NCI-H345 treated with DMSO at 0.1 percent for 48 hours (cell line): Measurements from ENCODE around the gene MBTPS1.

Experiments
- DNase-seq: peaks from one replicate; lab custom pipeline; 2025; ENCODE audit not compliant: unreplicated experiment; lab: John Stamatoyannopoulos, UW

The MBTPS1 gene

DNA sequence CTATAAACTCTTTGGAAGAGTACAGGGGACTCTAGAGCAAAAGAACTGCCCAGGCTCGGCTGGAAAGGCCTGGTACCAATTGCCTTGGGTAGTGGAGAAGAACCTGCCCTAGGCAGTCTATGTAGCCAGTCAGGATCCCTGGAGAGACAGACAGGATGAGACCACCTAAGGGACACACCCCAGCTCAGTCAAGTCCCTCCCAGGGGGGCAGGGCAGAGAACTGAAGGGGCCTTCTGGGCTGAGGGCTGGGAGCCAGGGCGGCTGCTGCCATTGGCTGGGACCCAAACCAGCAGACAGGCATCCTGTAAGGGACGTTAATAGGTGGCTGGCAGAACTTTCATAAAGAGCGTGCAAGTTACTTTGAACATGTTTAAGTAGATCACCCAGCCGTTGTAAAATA is 61.4 kb downstream of the MBTPS1 start:
- no peak for DNase-seq

DNA sequence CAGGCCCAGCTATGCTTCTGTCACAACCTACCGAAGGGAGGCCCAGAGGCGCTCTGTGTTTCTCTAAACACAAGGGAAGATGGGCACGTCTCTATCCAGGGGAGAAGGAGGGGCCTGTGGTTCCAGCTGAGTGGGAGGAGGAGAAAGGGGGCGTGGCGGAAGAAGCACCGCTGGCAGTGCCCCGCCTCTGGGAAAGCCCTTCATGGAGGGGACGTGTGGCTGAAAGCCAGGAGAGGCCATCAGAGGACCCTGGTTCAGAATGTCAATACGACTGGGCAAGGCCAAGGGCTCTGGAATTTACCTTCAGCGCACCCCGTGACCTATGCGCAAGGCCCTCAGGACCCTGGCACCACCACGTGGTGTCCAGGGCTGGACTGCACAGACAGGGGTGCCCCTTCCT is 61.8 kb downstream of the MBTPS1 start:
- DNase-seq, result no peak

DNA sequence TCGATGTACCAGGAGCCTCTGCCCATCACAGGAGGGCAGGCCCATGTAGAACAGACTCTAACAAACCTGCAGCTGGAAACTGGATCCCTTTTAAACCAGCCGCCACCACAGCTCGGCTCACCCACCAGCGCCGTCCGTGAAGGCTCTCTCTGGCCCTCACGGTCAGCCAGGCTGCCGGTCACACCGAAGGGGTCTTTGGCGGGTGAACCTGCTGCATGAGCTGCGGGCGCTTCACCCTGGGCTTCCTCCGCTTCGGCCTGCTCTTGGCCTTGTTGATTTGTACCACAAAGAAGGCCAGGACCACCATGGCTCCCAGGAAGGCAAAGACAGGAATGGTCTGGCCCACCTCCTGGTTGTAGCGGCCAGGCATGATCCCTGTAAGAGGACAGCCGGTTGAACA is 62.5 kb downstream of the MBTPS1 start:
- no peak for DNase-seq

DNA sequence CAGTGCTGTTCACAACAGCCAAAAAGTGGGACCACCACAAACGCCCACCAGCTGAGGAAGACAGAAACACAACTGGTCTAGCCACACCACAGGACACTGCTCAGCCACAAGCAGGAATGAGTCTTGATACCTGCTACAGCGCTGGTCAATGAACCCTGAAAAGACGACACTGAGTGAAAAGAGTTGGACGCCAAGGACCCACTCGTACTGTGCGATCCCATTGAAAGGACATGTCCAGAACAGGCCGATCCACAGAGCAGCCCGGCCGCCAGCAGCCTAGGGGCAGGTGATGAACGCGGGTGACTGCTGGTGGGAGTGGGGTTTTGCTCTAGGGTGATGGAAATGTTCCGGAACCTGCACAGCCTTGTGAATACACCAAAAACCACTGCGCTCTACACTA is 63.5 kb downstream of the MBTPS1 start:
- no peak for DNase-seq

DNA sequence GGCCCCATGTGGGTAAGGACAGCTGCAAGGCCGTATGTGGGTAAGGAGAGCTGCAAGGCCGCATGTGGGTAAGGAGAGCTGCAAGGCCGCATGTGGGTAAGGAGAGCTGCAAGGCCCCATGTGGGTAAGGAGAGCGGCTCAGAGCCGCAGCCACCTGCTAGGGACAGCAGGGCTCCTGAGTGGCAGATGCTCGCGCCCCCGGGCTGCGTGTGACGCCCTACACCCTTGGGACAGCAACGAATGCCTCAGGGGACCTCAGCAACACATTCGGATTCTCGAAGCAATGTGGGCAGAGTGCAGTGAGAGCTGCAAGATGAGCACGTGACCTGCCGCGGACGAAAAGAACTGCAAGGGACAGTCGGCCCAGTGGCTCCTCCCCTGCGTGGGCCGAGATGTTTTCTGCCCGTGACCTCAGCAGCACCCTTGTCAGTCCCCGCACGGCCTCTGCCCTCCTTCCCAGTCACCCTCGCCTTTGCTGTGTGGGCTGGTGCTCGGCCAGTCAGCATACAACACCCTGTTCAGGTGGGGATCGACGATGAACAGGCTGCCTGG is 64.6 kb downstream of the MBTPS1 start:
- DNase-seq, result no peak

DNA sequence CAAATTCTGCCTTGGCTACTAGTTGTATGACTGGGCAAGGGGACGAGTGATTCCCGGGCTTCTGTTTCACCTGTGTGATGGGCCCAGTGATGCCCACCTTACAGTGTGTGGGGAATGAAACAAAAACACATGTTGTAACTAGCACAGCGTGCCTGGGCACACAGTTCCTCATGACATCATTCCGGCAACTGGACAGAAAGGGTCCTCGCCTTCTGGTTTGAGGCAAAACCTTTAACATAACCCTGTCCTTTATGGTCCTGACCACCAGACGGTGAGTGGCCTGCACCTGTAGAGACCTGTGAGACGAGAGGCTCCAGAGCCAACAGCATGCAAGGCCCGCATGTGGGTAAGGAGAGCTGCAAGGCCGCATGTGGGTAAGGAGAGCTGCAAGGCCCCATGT is 66.4 kb downstream of the MBTPS1 start:
- no peak for DNase-seq

DNA sequence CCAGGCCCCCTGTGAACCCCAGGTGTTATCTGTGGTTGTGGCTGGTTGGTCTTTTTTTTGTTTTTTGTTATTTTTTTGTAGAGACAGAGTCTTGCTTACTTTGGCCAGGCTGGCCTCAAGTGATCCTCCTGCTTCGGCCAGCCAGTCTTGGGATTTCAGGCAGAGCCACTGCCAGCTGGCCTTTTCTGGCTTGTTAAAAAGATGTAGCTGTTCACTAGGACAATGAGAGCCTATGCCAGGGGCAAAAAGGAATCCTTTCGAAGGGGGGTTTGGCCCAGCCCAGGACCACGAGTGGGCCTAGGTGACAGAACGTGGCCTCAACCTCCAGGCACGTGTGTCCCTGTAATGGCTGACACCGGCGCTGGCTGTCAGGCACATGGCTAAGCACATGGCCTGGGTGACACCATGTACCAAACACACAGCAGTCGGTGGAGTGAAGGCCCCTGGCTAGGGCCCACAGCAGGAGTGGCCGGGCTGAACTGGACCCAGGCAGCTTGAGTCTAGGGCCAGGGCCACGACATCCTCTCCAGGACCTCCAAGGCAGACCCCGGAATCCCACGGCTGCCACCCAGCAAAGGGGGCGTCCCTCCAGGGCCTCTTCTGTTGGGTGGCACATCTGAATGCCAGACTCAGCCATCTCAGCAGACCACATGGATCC is 67.2 kb downstream of the MBTPS1 start:
- DNase-seq, result no peak

DNA sequence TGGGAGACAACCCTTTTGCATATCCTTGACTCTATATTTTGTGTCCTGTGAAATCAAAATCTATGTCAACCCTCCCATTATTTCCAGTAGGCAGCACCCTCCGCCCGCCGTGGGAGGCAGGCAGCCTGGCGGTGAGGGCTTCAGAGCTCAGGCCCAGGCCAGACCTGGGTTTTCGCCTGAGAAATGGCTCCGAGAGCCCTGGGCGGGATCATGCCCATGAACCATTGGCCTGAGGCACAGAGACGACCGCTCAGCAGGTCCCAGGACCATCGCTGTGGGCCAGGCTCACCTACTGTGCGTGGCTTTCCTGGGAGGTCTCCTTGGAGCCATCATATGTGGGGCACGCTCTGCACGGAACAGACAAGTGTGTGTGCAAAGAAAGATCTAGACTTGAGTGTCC is 67.9 kb downstream of the MBTPS1 start:
- DNase-seq, result no peak

DNA sequence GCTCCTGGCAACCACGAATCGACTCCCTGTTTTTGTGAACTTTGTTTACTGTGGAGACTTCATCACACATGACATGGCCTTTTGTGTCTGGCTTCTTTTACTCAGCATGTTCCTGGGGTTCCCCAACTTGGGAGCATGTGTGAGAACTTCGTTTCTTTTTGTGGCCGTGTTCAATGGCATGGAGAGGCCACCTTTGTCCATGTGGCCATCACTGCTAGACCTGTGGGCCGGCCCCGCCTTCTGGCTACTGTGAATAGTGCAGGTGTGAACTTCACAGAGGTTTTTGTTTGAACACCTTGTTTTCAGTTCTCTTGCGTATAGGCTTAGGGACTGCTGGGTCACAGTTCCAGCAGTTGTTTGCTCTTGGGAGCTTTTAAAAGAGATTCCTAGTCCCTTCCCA is 68.5 kb downstream of the MBTPS1 start:
- no peak for DNase-seq

DNA sequence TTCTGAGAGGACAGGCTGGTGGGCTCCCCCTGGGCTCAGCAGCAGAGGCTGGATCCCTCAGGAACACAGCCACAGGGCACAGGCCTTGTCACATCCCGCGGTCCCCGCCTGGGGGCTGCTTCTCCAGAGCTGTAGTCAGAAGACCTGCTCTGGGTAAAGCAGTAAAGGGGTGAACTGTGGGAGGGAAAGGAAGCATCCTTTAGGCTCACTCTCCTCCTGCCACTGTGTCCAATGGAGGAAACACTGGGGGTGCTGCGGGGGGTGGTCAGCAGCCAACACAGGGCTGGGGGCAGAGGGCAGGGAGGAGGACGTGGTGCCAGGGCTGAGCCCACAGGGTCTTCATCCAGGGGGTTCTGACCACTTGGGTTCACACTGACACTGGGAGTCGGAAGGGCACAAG is 69.1 kb downstream of the MBTPS1 start:
- DNase-seq, result no peak

DNA sequence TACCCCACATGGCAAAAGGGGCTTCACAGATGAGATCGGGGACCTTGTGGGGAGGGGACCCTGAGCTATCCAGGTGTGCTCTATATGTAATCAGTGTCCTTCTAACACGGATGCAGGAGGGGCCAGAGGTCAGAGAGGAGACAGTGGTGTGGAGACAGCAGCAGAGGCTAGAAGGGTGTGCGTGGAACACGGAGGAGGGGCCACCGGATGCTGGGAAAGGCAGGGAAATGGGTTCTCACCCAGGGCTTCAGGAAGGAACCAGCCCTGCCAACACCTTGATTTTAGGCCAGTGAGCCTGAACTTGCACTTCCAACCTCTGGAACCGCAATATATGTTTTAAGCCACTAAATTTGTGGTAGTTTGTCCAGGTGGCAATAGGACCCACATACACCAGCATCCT is 69.5 kb downstream of the MBTPS1 start:
- DNase-seq, result no peak

DNA sequence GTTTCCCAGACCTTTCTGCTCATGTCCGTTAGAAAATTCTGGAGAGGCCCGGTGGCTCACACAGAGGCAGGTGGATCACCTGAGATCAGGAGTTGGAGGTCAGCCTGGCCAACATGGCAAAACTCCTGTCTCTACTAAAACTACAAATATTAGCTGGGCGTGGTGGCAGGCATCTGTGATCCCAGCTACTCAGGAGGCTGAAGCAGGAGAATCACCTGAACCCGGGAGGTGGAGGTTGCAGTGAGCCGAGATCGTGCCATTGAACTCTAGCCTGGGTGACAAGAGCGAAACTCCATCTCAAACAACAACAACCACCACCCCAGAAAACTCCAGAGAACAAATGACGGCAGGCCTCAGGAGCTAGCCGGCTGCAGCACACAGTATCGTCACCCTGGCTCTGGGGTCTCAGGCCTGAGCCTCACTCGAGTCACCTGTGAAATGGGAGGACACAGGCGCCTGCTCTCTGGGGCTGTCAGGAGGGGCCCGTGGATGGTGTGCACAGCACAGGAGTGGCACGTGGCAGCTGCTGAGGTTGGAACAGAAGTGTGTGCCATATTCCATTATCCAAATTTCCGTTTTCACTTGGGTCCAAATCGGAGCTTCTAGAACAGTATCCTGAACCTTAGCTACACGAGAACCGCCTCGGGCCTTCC is 70.8 kb downstream of the MBTPS1 start:
- no peak for DNase-seq

DNA sequence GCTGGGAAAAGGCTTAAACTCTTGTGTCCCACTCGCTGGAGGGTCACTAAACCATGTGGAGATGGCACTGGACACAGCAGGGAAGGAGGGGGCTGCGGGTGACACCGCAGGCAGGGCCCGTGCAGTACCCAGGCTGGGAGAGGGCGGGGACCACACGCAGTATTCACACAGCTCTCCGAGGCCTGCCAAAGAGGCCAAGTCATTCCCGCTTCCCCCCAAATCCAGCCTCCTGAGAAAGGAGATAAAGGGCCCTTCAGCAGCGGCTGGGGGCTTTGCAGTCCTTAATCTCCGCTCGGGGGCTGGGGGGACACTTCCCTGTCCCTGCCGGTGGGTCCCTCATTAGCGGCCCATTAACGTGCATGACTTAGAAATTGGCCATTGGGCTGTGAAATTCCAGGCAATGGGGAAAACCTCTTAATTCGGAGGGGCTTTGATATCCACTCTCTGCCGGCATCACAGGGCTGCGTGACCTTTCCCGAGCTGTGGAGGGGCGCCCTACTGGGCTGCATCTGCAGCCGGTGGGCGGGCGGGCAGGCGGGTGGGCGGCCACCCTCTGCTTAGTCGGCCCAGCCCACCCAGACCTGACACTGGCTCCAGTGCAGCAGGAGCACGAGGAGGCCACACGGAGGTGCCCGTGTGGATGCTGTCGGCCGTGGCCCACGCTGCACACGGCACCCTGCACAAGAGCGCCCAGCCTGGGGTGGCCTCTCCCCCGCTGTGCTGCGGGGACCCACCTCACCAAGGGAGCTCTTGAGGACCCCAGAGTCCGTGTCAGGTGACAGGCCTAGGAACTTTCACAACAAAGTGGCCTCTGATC is 71.5 kb downstream of the MBTPS1 start:
- DNase-seq, result no peak

DNA sequence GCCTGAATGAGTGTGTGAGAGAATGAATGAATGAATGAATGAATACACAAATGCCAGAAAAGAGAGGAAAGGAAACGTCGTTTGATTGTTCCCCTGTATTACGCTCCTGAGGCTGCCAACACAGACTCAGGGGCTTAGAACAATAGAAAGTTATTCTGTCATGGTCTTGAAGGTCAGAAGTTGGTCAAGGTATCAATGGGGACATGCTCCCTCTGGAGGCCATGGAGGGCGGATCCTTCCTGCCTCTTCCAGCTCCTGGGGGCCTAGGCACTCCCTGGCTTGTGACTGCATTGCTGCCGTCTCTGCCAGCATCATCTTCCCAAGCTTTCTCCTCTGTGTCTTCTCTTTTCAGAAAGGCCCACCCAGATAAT is 72.6 kb downstream of the MBTPS1 start:
- DNase-seq, result no peak

DNA sequence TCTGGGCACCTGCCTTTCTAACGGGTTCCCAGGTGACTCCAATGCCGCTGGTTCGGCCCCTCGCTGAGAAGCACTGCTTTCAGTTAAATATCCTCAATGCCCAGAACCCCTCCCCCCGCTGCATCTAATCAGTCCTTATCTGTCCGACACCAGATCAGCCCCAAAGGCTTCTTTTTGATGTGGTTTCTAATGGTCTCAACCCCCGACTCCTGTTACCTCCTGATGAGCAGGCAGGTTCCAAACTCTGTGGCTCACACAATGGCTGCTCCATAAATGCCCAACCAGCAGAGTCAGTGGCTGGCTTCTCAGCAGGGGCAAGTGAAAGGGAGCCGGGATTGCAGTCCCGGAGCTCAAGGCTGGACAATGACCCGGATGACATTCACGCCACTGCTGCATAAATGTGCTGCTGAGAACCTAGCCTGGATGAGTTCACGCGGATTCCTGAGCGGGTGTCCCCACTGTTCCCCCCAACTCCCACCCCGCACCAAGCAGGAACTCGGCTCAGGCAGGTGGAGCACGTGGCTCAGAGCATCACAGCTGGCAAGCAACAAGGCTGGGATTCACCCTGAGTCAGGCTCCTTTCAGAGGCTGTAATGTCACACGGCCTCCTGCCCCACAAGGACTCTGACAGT is 73.1 kb downstream of the MBTPS1 start:
- no peak for DNase-seq

DNA sequence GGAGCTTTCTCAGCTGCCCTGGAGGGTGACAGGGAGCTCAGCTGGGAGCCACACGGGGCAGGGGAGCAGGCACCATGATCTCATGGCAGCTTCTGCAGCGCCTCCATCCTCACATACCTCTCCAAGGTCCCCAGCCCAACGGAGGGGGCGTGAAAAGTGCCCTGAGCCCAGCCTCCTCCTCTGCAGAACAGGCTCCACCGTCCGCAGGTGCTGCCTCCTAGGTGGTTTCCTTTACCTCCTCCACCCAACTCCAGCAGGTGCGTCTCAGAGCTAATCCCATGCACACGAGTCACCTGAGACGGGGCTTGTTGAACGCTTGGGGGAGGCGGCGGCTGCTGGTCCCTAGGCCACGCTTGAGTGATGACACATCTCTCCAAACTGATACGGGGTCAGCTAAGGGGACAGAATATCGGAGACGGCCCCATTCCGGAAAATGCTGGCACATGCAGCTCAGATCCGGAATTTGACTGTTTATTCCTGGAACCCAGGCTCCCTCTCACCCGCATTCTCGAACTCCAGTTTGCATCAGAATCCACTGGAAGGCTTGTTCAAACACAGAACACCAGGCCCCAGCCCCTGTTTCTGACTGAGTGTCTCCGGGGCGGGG is 73.8 kb downstream of the MBTPS1 start:
- peak; percentile 18 for DNase-seq

DNA sequence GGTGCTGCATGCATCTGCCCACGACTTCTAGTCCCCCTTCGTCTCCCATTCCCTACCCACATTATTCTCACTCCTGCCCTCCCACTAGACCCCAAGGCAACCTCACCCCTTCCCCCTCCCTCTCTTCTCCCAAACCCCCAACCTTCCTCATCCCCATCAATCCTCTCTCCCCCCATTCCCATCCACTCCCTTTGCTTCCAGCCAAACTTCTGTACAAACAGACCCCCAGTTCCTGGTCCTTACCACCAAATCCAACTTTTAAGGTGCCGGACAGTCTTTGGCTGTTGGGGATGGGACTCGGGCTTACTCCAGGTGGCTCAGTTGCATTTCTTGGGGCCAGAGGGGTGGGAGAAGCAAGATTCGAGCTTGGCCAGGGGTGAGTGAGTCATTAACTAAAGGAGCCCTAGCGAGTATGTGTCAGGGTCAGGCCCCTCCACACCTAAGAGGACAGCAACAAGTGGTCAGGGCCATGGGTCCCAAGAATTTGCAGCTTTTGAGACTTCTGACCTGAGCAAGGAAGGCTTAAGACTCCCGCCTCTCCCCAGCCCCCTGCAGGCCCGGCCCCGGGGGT is 74.3 kb downstream of the MBTPS1 start, which contains the start of gene SLC38A8:
TSS of gene SLC38A8 (minus strand) at position 488 of the 571 bp plus-strand sequence. CDS start 638 bp downstream, outside the sequence.
- DNase-seq, result no peak

DNA sequence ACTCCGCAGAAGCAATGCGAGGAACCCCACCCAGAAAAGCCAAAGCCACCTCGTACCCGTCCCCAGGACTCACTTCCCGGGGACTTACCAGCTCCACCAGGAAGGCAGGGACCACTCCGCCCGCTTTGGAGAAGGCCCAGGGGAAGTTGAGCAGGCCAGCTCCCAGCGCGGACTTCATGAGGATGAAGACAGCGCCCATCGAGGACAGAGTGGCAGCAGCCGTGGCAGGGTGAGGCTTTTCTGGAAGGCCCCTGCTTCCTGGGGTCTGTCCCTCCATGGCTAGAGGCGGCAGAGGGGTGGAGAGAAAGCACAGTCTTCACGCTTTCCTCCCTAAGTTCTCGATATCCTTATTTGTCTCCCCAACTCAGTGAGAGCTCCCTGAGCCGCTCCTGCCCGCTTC is 74.9 kb downstream of the MBTPS1 start:
- DNase-seq, result no peak

DNA sequence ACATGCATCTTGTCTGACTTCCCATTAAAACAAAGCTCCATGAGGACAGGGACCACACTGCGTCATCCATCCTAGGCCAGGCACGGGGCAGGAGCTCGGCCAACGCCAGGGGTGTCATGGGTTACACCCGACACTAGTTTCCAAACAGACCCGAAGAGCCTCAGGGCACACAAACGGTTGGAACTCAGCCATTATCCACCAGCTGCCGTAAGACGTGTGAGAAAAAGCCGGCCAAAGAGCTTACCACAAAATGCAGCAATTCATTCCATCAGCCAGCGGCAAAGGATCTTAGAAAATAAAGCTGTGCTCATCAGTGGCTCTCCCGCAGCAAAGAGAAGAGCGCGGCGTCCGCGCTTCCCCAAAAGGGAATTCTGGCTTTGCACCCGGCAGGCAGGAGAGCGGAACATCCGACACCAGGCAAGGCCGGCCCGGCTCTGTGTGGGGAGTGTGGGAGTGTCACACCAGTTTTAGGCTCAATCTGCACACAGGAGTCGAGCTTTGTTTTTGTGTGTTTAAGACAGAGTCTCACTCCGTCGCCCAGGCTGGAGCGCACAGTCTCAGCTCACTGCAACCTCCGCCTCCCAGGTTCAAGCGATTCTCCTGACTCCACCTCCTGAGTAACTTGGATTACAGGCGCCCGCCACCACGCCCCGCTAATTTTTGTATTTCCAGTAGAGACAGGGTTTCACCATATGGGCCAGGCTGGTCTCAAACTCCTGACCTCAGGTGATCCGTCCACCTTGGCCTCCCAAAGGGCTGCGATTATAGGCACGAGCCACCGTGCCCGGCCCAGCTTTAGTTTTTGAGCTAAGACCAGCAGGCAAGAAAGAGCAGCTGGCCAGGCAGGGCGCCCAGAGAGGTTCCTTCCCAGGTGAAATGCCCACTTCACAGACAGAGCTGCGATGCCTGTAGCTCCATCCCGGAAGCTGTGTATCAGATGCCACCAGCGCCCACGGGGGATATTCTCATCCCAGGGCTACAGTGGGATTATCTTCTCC is 75.6 kb downstream of the MBTPS1 start:
- DNase-seq, result no peak
